HG03135 (cell line): Measurements from ENCODE around the gene GABPA.
A peak's percentile ranks its signal among the peaks of the same experiment; 100 is the strongest.
"Not testable (repeated sequence)": the region's sequence is repeated elsewhere in the genome, so short reads cannot be mapped to it uniquely, and the experiment has no call there.

Source experiments
- ATAC-seq: cut with Tn5 transposase; IDR thresholded peaks from one replicate; pipeline ENCODE4 v1.9.1; 2021; ENCODE audit warnings: mild to moderate bottlenecking, moderate library complexity; ENCODE audit not compliant: unreplicated experiment

GABPA gene

GRCh38 chr21:25735646-25736597 is 1.1 kb downstream of the GABPA start:
- ATAC-seq: peak; percentile 8

- no peak for ATAC-seq
Observed at GRCh38 chr21:25737421-25737820, 2.6 kb downstream of the GABPA start.

GRCh38 chr21:25742900-25743299 is 8.1 kb downstream of the GABPA start:
- ATAC-seq: no peak

GRCh38 chr21:25744854-25745253 is 10.1 kb downstream of the GABPA start:
- ATAC-seq: no peak

- ATAC-seq: no peak
Observed at GRCh38 chr21:25750085-25750484, 15.3 kb downstream of the GABPA start.

- ATAC-seq: no peak
Observed at GRCh38 chr21:25752416-25752815, 17.6 kb downstream of the GABPA start.

- ATAC-seq: no peak
Observed at GRCh38 chr21:25756190-25756932, 21.6 kb downstream of the GABPA start.

- ATAC-seq: no peak
Observed at GRCh38 chr21:25757531-25757930, 22.8 kb downstream of the GABPA start.

- no peak for ATAC-seq
Observed at GRCh38 chr21:25759573-25759972, 24.8 kb downstream of the GABPA start.

GRCh38 chr21:25760061-25760460 is 25.3 kb downstream of the GABPA start:
- no peak for ATAC-seq

GRCh38 chr21:25760677-25761076 is 25.9 kb downstream of the GABPA start:
- no peak for ATAC-seq

- no peak for ATAC-seq
Observed at GRCh38 chr21:25764065-25764464, 29.3 kb downstream of the GABPA start.

- ATAC-seq: no peak
Observed at GRCh38 chr21:25767921-25768320, 33.1 kb downstream of the GABPA start.

- ATAC-seq: no peak
Observed at GRCh38 chr21:25772686-25773085, 37.9 kb downstream of the GABPA start.

GRCh38 chr21:25776440-25776839 is 41.7 kb downstream of the GABPA start:
- no peak for ATAC-seq

GRCh38 chr21:25778126-25778875 is 43.5 kb downstream of the GABPA start:
- ATAC-seq: not testable (repeated sequence)

- no peak for ATAC-seq
Observed at GRCh38 chr21:25788677-25789076, 53.9 kb downstream of the GABPA start.

- ATAC-seq: peak; percentile 72
Observed at GRCh38 chr21:25790122-25790877, 55.5 kb downstream of the GABPA start.

- ATAC-seq: peak; percentile 18
Observed at GRCh38 chr21:25790878-25791204, 56.1 kb downstream of the GABPA start.

GRCh38 chr21:25791319-25791718 is 56.5 kb downstream of the GABPA start:
- no peak for ATAC-seq
